ENCODE results near the gene SH3RF3.

Gene SH3RF3

DNA sequence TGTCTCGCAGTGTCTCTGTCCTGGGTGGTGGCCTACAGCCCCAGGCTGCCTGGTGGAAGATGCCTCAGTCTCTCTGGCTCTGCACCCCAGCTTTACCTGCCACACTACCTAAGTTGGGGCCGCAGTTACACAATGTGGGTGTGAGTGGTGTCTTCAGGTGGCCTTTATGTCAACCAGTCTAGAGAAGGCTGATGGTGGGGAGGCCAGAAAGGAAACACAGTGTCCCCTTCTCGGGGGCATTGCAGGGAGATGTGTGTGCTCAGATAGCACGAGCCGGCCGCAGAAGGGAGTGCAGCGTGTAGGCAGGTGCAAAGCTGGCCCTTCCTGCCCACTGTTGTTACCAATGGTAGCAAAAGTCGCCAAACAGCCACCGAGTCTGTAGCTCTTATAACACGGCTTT, 216.1 kb downstream of the SH3RF3 start:
- in situ Hi-C loops (cut with HindIII; ENCODE audit: low sequenced_read_pairs) = no loop called here

DNA sequence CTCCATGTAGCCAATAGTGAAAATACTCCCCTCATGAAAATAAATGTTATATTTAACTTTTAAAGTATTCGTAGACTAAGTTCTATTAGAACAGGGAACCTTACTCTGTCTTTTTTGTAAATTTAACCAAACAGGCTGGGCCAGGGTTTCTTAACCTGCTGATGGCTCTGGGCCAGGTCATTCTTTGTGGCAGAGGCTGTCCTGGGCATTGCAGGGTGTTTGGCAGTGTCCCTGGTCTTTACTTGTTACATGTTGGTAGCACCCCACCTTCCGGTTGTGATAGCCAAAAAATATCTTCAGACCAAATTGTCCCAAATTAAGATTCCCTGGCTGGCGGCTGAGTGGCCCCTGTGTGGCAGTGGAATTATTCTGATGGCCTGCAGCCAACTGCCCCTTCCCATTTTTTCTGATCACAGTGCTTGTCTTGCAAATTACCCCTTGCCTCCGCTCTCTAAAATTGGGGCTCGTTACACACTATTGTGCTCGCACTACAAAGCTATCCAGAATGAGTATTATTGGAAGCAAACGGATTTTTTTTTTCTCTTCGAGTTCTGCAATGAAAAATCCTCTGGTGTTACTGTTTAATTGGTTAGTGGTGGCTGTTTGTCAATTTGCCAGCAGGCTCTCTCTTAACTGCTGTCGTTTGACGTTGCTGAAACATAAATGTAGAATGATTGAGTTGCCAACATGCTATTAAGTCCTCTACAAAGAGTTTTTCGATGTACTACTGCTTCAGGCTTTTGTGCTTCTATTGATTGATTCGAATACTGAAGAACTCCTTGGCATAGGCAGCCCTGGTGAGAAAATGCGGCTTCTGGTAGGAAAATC, 216.9 kb downstream of the SH3RF3 start:
- in situ Hi-C loops (cut with HindIII; ENCODE audit: low sequenced_read_pairs) = no loop called here

DNA sequence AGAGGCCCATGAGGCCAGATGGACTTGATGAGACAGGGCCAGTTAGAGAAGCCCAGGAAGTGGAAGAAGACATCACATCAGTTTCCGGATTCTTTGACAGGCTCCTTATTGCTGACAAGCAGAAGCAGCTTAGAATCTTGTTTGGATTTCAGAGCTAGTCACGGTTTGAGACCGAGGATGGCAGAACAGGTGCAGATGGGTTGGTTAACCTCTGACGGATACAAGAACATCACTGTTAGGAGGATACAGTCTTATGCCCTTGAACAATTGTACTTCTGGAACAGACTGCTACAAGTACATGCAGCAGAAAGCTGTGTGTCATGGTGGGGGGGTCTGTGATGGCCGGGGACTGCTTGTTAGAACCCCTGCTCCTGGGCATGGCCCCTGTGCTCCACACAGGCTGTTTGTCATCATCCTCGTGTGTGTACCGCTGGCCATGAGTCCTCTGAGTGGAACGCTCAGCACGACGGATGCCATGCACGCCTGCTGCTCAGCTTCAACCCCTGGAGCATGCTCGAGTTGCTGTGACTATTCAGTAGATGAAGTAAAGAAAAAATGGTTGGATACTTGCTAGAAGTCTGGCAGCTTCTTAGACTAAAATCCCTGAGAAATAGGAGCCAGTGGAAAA, 217.7 kb downstream of the SH3RF3 start:
- in situ Hi-C loops (cut with HindIII; ENCODE audit: low sequenced_read_pairs) = no loop called here

DNA sequence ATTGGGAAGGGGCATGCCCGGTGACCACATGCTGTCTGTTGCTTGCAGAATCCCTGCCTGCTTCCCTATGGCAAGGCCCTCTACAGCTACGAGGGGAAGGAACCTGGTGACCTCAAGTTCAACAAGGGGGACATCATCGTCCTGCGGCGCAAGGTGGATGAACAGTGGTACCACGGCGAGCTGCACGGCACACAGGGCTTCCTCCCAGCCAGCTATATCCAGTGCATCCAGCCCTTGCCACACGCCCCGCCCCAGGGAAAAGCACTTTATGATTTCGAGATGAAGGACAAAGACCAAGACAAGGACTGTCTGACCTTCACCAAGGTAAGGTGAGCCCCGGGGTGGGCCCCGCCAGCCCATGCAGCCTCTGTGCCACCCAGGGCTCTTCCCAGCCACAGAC, 218.6 kb downstream of the SH3RF3 start:
- in situ Hi-C loops (cut with HindIII; ENCODE audit: low sequenced_read_pairs) = no loop called here

DNA sequence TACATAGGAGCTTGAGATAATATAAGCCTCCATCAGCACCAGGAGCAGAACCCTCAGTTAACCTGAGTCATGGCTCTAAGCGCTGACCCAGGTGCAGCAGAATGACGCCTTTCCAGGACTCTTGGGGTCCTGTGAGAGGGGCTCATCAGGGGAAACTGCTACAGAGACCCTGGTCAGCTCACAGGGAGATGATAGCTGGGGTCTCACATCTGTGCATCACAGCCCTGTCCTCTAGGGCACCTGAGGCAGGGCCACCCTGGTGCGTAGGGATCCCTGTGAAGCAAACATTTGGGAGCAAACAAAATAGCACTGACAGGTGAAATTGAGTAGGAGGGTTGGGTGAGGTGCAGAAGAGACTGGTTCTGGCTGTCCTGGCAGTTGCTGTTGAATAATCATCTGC, 219.2 kb downstream of the SH3RF3 start:
- in situ Hi-C loops (cut with HindIII; ENCODE audit: low sequenced_read_pairs) = no loop called here

DNA sequence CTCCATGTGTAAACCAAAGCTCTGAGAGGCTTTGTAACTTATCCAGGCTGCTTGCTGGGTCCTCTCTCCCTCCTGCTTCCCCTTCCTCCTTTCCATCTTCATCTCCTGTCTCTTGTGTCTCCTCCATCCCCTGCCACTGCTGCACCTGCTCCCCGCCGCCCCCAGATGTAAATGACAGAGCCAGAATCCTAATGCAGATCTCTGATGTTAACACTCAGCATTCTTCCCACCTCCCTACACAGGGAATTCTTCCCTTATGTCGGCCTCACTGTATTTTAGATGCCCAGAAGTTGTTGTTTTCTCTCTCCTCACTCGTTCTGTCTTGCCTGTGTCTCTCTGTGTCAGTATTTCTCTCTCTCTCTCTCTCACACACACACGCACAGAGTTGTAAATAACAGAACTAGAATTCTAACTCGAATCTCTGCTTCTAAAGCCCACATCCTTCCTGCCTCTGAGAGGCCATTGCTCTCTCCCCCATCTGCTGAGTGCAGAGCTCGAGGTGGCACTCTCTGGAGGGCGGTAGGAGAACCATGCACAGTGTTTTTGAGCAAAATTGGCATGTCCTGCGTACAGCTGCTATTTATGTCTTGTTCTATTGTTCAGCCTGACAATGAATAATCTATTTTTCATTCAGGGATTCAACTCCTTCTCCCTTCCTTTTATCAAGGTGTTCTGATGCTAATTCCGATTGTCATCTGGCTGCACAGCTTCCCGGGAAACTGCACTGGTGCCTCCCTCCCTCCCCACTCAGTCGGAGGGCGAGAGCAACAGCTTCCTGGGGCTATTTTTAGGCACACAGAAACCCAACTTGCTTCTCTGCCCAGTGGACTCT, 219.9 kb downstream of the SH3RF3 start:
- in situ Hi-C loops (cut with HindIII; ENCODE audit: low sequenced_read_pairs) = no loop called here

DNA sequence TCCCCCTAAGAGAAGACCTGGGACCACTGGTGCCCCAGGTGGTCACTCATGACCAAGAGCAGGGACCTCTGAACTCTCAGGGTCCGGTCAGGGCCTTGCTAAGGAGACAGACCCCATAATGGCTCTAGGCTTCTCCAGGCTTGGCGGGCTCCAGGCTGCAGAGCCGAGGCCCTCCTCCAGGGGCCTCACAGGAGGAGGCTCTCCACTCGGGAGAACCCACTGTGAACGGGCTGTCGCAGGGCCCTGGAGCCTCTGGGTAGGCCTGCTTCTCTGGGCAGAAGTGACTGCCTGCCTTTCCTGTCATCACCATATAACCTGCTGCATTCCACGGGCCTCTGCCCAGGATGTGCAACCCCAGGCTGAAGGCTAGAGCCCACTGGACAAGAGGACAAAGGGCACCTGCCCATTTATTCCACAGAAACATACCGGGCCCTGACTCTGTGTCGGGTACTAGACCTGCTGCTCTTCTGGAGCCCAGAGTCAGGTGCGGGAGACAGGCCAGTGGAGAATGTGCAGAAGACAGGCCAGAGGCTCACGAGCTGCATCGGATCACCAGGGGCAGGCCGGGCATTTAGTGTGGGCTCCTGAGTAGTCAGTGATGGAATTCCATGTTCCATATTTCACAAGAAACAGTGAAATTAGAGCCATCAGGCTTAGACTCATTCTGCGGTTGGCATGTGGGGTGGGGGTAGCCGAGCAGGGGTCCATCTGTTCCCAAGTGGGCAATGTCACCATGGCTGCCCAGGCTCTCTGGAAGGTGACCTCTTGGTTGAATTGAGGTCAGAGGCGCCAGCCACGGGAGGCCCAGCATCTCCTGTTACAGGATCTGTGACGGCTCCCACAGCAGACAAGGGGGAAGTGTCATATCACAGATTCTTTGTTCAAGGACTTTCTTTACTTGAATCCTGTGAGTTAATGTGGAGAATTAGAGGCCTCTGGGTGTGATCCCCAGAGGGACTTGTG, 220.8 kb downstream of the SH3RF3 start:
- in situ Hi-C loops (cut with HindIII; ENCODE audit: low sequenced_read_pairs) = no loop called here

DNA sequence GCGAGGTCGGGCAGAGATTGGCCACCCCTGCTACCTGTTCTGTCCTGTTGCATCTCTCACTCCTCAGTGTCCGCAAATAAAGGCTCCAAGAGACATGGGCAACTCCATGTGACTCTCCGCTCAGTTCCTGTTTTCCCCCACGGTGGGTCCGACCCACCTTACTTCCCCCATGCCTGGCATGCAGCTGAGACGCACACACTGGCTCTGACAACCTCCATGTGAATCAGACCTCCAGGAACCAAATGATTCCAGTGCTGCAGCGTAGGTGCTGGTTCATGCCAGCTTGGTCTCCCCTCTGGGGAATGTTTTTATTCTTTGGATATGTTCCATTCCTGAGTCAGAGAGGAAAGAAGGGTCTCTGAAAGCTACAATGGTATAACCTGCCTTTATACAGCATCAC, 221.5 kb downstream of the SH3RF3 start:
- in situ Hi-C loops (cut with HindIII; ENCODE audit: low sequenced_read_pairs) = no loop called here

DNA sequence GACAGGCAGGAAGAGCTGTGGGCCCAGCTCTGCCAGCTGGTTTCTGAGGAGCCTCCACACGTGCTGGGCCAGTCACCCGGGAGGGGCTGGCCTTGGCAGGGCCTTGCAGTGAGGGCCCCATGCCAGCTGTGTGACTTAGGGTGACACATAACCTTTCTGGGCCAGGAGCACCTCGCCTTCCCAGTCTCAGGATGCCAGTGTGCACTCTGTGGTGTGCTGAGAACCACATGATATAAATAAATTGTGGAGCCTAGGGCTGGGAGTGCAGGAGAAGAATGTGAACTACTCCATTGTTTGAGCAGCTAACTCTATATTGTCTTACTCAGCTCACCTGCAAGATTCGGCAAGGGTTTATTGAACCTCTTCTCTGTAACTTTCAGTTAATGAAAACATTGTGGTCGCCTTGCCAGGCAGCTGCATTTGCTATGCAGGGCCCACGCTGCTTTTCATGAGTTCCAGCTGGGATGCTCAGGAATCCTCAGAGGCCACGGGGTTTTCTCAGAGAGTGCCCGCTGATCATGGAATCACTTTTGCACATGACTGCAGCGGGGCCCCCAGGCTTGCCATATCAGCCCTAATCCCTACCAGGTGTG, 222.3 kb downstream of the SH3RF3 start:
- in situ Hi-C loops (cut with HindIII; ENCODE audit: low sequenced_read_pairs) = no loop called here

DNA sequence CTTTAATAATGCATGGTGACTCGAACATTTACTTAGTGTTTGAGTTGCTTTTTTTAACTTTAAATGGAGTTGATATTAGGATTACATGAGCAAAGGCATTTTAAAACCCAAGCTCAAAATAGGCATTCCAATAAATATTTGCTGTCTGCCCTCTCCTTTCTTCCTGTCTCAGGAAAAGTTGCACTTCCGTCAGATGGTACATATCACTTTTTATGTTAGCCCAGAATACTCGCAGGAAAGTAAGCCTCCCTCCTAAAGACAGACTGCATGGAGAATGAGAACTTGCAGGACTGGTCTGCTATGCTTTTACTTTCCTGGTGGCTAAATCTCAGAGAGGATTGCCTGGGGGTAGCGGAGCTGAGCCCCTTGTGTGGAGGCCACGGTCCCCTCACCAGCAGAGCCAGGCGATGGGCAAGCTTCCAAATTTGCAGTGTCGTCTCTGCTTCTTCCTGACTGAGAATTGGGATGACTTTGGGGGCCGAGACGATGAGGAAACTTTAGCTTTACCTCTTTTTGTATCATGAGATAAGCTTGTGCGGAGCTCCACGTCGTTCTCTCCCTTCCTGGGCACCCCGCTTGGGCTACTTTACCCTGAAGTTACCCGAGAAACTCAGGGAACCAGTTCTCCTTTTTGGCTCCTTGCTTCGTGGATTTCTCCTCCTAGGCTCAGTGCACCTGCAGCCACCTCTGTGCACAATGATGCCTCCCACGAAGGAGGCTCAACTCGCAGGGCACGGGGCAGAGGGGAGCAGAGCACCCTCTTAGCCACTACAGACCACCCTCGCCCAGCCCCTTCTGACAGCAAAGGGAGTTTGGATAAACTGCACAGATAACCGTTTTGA, 223.3 kb downstream of the SH3RF3 start:
- in situ Hi-C loops (cut with HindIII; ENCODE audit: low sequenced_read_pairs) = no loop called here

DNA sequence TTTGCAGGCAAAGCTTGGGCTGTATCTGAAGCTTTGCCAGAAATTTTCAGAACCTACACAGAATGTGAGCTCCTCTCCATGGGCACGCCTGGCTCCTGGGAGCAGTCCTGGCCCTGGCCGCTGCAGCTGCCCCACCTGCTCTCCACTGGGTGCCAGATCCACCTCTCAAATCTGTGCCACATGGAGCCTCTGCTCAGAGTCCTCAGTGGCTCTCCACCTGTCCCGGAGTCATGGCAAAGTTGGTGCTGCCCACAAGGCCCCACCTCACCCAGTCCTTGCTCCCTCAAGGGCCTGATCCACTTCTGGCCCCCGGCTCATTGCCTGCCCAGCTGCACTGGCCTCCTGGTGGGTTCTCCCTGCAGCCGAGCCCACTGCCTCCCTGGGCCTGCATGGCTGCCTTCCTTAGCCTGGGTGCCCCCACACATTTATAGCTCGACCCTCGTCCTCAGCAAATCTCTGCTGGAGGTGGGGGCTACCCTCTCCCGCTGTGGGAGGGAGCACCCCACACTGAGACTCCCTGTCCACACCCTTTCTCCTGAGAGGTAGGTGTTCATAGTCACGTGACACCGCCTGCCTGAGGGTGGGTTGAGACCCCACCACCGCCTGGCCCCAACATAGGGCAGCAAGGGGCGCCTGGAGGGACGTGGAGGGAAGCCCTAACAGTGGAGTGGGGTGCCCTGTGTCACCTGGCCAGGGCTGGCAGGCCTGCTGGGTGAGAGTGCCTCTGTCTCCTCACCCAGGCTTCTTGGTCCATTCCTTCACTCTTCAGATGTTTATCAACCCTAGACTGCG, 224.1 kb downstream of the SH3RF3 start:
- in situ Hi-C loops (cut with HindIII; ENCODE audit: low sequenced_read_pairs) = no loop called here

DNA sequence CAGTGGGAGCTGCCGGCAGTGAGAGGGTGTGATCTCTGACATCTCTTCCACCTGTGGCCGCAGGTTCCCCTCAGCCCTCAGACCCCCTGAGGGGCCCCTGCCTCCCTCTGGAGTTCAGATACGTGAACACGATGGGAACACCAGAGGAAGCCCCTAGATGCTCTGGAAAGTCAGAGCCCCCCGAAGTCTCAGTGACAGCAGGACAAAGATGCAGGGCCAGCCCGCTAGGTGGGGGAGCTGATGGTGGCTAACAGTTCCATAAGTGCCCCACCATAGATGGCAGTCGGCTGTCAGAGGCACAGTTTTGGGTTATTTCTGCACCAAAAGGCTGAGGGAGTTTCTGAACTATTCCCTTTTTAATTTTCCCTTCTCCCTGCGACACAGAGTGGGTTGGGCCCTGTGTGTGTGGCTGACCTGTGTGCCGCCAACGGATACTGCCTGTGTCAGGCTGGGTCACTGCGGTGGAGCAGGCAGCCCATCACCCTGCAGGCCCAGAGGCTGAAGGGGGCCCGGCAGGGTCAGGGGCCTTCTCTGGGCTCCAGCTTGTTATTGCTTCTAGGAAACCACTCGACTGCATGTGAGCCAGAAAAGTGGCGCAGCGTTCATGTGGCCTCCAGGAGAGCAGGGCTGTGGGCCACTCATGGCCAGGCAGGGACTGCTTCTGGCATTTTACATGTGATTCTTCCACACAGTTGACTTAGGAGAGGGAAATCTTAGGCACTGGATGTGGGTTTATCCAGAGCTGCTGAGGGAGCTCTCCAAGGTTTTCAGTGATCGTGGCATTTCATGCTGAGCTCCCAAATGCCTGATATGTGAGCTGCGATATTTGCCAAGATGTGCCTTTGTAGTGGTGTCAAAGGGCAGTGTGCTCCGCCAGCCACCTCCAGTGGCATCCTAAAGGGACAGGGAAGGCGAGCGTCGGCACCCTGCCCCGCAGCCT, 225.1 kb downstream of the SH3RF3 start:
- in situ Hi-C loops (cut with HindIII; ENCODE audit: low sequenced_read_pairs) = no loop called here

DNA sequence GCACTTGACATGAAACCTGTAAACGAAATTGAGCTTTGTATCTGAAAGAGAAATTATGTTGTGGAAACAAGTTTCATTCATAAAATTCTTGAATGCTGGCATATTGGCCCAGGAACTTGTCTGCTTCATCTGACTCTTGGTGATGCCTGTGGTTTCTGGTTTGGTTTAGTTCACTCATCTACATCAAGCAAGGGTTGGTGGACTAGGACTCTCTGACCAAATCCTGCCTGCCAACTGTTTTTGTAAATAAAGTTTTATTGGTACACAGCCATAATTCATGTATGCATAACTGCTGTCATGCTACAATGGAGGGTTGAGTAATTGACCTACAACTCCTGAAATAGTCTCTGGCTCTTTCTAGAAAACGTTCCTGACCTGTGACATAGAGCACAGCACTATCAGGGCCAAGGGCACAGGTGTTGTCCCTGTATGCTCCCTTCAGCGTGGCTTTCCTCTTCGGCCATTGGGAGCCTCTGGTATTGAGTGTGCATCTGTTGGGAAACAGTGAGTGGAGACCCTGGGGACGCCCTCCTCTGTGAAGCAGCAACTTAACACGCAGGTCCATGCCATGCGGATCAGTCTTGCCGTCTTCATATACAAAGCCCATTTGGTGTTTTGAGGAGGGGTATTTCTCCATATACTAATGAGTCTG, 226.3 kb downstream of the SH3RF3 start:
- in situ Hi-C loops (cut with HindIII; ENCODE audit: low sequenced_read_pairs) = no loop called here

DNA sequence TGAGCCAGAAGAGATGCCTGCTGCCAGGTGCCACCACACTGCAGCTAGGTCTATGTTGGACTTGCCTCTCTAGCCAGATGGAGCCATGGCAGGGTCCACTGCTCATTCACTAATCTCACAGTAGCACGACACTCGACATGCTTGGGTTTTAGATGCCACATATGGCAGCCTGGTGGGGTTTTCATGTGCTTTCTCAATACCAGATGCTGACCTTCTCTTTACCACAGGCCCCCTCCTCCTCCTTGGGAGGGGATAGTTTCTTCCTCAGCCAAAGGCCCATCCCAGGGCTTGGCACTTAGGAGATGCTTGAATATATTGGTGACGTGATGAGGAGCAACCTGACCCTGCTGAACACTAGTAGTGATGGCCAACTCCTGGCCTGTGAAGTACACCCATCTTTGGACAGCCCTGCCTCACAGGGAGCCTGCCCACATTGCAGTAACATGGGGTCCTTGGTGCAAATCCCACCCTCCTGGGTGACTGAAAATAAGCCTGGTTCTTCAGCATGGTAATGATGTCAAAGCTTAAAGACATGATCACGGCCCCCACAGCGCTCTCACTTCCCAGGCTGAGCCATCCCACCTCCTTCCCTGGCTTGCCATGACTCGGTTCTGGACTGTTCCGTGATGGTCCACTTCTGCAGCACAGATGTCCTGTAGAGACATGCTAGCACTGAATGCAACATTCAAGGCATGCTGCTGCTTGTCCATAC, 227.5 kb downstream of the SH3RF3 start:
- in situ Hi-C loops (cut with HindIII; ENCODE audit: low sequenced_read_pairs) = no loop called here

DNA sequence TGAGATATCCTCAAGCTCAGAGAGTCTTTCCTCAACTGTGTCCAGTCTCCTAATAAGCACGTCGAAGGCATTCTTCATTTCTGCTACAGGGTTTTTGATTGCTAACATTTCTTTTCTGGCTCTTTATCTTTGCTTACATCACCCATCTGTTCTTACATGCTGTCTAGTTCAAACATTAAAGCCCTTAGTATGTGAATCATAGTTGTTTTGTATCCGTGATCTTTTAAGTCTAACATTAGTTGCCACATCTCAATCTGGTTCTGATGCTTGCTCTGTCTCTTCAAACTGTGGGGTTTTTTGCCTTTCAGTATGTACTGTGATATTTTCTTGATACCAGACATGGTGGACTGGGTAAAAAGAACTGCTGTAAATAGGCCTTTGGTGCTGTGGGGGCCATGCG, 235.2 kb downstream of the SH3RF3 start:
- in situ Hi-C loops (cut with HindIII; ENCODE audit: low sequenced_read_pairs) = no loop called here

DNA sequence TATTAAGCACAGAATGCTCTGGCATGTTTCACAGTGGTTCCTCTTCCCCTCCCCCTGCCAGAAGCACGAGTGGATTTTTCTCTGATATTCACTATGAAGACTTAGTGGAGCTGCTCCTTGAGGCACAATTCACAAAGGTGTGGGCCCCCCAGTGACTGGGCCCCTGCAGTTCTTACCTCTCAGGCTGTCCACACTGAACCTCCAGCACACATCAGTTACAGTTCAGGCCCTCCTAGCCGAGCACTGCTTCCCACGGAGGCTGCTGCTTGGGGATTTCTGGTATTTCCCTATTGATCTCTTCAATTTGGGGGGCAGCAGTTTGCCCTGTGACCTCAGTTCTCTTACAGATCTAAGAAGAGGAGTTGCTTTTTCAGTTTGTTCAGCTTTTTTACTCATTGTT, 236.1 kb downstream of the SH3RF3 start:
- in situ Hi-C loops (cut with HindIII; ENCODE audit: low sequenced_read_pairs) = no loop called here

Measured in DLD1 (cell line).